ENCODE data around the gene ADCY5.

ADCY5 gene

DNA sequence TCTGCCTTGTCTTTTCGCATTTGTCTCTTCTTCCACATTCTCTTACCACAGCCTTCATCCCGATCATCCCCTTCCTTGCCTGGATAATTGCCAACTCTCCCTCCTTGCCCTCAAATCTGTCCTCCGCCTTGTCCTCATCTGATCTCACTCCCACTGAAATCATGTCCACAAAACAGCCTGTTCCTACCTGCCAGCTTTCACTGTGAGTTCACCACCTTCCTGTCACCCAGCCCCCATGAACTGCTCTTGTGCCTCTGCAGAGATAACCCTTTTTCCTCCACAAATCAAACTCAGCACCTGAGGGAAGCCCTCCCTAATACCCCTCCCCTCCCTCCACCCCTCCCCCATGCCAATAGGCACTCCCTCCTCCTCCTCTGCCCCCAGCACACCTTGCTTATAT, 4.8 kb upstream of the ADCY5 start:
- no peak for DNase-seq (ENCODE audit: insufficient read length)
- TF ChIP-seq TAF1 (IDR thresholded peaks at IDR 0.05; ENCODE audit: borderline replicate concordance, low read depth, low read length), result no peak
- TF ChIP-seq POLR2A (IDR thresholded peaks at IDR 0.05; ENCODE audit: low read depth, low read length), result no peak
- no peak for TF ChIP-seq POLR2AphosphoS5 (IDR thresholded peaks at IDR 0.05; ENCODE audit: low read depth, low read length)
- FAIRE-seq, result no peak

DNA sequence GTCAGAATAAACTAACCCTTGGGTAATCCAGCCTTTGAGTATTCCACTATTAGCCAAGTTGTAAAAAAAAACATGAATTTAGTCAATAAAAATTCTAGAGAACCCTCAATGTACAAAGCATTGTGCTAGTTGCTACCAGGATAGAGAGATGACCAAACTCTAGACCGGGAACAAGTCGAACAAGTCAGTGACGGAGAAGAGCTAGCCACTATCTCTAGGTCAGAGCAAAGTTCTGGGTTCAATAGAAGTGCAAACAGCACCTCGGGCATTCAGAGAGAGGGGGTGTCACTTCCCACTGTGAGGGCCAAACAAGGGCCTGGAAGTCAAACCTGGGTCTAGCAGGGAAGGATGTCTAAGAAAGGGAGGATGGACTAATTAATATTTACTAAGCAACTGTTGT, 2.3 kb upstream of the ADCY5 start:
- no peak for FAIRE-seq
- TF ChIP-seq POLR2A (IDR thresholded peaks at IDR 0.05; ENCODE audit: low read depth, low read length) (no peak), POLR2AphosphoS5 (IDR thresholded peaks at IDR 0.05; ENCODE audit: low read depth, low read length) (no peak), TAF1 (IDR thresholded peaks at IDR 0.05; ENCODE audit: borderline replicate concordance, low read depth, low read length) (no peak)
- no peak for DNase-seq (ENCODE audit: insufficient read length)

DNA sequence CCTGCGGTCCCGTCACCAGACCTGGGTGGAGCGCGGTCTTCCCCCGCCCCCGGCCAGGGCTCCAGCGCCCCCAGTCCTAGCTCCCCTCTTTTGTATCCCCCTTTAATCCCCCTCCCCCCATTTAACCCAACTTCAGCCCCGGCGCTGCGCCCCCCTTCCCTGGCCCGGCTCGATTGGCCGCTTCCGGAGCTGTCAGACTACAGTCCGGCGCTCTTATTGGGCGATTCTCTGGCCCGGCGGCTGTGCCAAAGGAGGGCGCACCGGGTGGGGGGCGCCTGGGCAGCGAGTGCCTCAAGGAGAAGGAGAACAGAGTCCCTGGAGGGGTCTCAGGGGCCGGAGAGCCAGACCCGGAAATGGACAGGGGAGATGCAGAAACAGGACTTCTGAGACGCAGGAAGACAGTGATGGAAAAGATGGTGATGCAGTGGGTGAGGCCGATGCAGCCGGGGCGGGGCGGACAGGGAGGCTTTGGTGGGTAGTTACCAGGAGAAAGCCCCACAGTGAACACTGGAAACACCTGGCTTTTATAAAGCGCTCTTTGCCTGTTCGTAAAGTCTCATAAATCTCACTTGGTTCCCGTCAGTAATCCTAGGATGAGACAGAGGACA, 1.2 kb upstream of the ADCY5 start:
- no peak for DNase-seq (ENCODE audit: insufficient read length)
- TF ChIP-seq TAF1 (IDR thresholded peaks at IDR 0.05; ENCODE audit: borderline replicate concordance, low read depth, low read length) (no peak), POLR2AphosphoS5 (IDR thresholded peaks at IDR 0.05; ENCODE audit: low read depth, low read length) (no peak), POLR2A (IDR thresholded peaks at IDR 0.05; ENCODE audit: low read depth, low read length) (no peak)

DNA sequence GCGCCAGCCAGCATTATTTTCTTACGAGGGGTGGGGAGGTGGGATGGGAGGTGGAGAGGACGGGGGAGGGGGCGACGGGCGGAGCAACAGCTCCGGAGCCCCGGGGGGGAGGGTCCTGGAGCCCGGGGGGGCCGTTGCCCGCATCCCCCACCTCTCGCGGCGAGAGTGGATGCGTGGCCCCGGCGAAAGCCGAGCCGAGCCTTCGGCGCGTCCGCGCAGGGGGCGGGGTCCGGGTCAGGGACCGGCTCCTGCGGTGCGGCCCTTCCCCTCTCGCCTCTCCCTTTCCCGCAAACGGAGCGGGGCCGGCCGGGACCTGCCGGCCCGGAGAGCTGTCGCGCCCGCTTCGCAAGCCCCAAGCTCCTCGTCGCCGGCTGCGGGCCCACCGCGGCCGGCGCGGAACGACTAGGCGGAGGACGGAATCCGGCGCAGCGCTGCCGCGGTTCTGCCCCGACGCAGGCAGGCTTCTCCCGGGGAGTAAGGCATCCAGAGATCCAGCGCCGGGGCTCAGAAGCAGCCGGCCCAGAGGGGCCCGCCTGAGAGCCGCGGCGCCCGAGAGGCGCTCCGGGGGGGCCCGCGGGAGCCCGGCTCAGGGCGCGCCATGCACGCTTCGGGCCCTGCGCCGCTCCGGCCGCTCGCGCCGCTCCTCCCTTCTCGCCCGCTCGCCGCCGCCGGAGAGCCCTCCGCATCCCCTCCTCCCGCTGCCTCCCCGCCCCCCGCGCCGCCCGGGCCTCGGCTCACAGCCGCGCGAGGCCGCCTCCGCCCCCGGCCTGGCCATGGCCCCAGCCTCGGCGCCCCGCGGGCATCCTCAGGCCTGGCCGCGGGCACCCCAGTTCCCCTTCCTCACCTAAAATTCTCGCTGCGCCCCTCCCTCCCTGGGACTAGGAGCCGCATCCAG, 459 bp upstream of the ADCY5 start:
- DNase-seq (ENCODE audit: insufficient read length) (peak; percentile 39), FAIRE-seq (no peak)
- no peak for TF ChIP-seq POLR2AphosphoS5 (IDR thresholded peaks at IDR 0.05; ENCODE audit: low read depth, low read length)
- no peak for TF ChIP-seq TAF1 (IDR thresholded peaks at IDR 0.05; ENCODE audit: borderline replicate concordance, low read depth, low read length)
- TF ChIP-seq POLR2A (IDR thresholded peaks at IDR 0.05; ENCODE audit: low read depth, low read length), result no peak

More for the DNA sequence above, 1.2 kb upstream of the ADCY5 start:
- FAIRE-seq, result no peak

DNA sequence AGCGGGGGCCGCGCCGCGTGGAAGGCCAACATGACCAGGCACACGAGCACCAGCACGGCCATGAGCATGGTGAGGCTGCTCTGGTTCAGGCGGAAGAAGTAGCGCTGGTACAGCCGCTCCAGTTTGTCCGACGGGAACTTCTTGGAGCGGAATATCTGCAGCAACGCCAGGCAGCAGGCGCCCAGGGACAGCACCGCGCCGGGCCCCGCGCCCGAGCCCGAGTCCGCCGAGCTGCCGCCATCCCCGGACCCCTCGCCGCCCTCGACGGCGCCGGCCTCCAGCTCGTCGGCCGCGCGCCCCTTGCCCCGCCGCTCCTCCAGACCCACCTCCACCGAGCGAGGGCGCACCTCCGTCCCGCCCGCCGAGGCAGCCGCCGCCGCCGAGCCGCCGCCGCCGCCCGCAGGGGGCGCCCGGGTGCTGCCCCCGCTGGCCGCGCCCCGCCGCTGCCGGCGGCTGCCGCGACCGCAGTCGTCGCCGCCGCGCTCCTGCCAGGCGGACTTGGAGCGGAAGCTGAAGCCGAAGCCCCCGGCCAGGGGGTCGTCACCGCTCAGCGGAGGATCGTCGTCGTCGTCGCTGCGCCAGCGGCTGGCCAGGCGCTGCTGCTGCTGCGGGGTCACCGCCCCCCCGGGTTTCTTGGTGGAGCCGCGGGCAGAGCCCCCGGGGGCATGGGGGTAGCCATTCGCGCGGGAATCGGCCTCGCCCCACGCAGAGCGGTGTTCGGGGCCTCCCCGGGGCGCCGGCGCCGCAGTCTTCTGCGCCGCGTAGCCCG, 957 bp downstream of the ADCY5 start:
- TF ChIP-seq POLR2A (IDR thresholded peaks at IDR 0.05; ENCODE audit: low read depth, low read length), result no peak
- no peak for TF ChIP-seq POLR2AphosphoS5 (IDR thresholded peaks at IDR 0.05; ENCODE audit: low read depth, low read length)
- TF ChIP-seq TAF1 (IDR thresholded peaks at IDR 0.05; ENCODE audit: borderline replicate concordance, low read depth, low read length), result no peak
- FAIRE-seq (no peak), DNase-seq (ENCODE audit: insufficient read length) (peak; percentile 41)

GRCh38 chr3:123447416-123447748, 1.5 kb downstream of the ADCY5 start:
- no peak for FAIRE-seq
- DNase-seq (ENCODE audit: insufficient read length), result no peak
- no peak for TF ChIP-seq TAF1 (IDR thresholded peaks at IDR 0.05; ENCODE audit: borderline replicate concordance, low read depth, low read length)
- TF ChIP-seq POLR2AphosphoS5 (IDR thresholded peaks at IDR 0.05; ENCODE audit: low read depth, low read length), result no peak
- no peak for TF ChIP-seq POLR2A (IDR thresholded peaks at IDR 0.05; ENCODE audit: low read depth, low read length)

- no peak for TF ChIP-seq POLR2AphosphoS5 (IDR thresholded peaks at IDR 0.05; ENCODE audit: low read depth, low read length)
- FAIRE-seq (no peak), DNase-seq (ENCODE audit: insufficient read length) (no peak)
These were observed 2.2 kb downstream of the ADCY5 start for GRCh38 chr3:123446610-123447109.

GRCh38 chr3:123446210-123446609, 2.7 kb downstream of the ADCY5 start:
- no peak for DNase-seq (ENCODE audit: insufficient read length)
- FAIRE-seq, result no peak
- TF ChIP-seq POLR2AphosphoS5 (IDR thresholded peaks at IDR 0.05; ENCODE audit: low read depth, low read length), result no peak
- no peak for TF ChIP-seq TAF1 (IDR thresholded peaks at IDR 0.05; ENCODE audit: borderline replicate concordance, low read depth, low read length)
- TF ChIP-seq POLR2A (IDR thresholded peaks at IDR 0.05; ENCODE audit: low read depth, low read length), result no peak

- FAIRE-seq (no peak), DNase-seq (ENCODE audit: insufficient read length) (no peak)
- TF ChIP-seq POLR2AphosphoS5 (IDR thresholded peaks at IDR 0.05; ENCODE audit: low read depth, low read length), result no peak
- no peak for TF ChIP-seq TAF1 (IDR thresholded peaks at IDR 0.05; ENCODE audit: borderline replicate concordance, low read depth, low read length)
- TF ChIP-seq POLR2A (IDR thresholded peaks at IDR 0.05; ENCODE audit: low read depth, low read length), result no peak
These were observed 3.2 kb downstream of the ADCY5 start for GRCh38 chr3:123445702-123446101.

DNA sequence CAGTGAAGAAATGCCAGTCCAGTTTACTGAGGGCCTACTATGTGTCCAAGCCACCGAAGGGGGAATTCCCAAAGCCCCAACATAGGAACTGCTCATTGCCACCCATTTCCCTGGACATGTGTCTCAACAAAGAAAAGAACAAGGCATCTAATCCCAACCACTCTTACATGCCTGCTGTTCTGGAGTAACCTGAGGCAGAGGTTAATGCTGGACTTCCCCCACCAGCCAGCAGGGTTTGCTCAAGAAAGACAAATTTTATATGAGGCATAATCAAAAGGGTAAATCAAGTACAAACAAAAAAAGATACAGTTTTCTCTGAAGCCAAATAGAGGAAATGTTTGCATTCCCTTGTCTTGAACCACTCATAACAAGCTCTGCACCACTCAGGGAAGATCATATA, 4.1 kb downstream of the ADCY5 start:
- DNase-seq (ENCODE audit: insufficient read length) (no peak), FAIRE-seq (no peak)
- no peak for TF ChIP-seq TAF1 (IDR thresholded peaks at IDR 0.05; ENCODE audit: borderline replicate concordance, low read depth, low read length)
- TF ChIP-seq POLR2A (IDR thresholded peaks at IDR 0.05; ENCODE audit: low read depth, low read length), result no peak
- no peak for TF ChIP-seq POLR2AphosphoS5 (IDR thresholded peaks at IDR 0.05; ENCODE audit: low read depth, low read length)

GRCh38 chr3:123444023-123444422, 4.9 kb downstream of the ADCY5 start:
- FAIRE-seq (no peak), DNase-seq (ENCODE audit: insufficient read length) (no peak)
- TF ChIP-seq POLR2AphosphoS5 (IDR thresholded peaks at IDR 0.05; ENCODE audit: low read depth, low read length), result no peak
- no peak for TF ChIP-seq TAF1 (IDR thresholded peaks at IDR 0.05; ENCODE audit: borderline replicate concordance, low read depth, low read length)
- no peak for TF ChIP-seq POLR2A (IDR thresholded peaks at IDR 0.05; ENCODE audit: low read depth, low read length)

All from GM12892 (cell line).